T-helper 9 cell (primary cell): ENCODE measurements around the gene COX6A2.
"Not testable (repeated sequence)": the region's sequence is repeated elsewhere in the genome, so short reads cannot be mapped to it uniquely, and the experiment has no call there.

ENCODE experiments used
- DNase-seq: peaks from one replicate; pipeline ENCODE4 v3.0.0-alpha.2; 2020

The COX6A2 gene

GRCh38 chr16:31436221-31437045 is 8.3 kb upstream of the COX6A2 start:
- no peak for DNase-seq

GRCh38 chr16:31435341-31436220 is 7.4 kb upstream of the COX6A2 start:
- no peak for DNase-seq

- DNase-seq = no peak
These were observed 2.4 kb upstream of the COX6A2 start for GRCh38 chr16:31430380-31431052.

- no peak for DNase-seq
These were observed 1.6 kb upstream of the COX6A2 start for GRCh38 chr16:31429796-31430195.

- DNase-seq = no peak
These were observed 1.2 kb upstream of the COX6A2 start for GRCh38 chr16:31429314-31429713.

- DNase-seq = no peak
These were observed 583 bp upstream of the COX6A2 start for GRCh38 chr16:31428638-31429247.

- DNase-seq = peak; percentile 31
These were observed 500 bp downstream of the COX6A2 start for GRCh38 chr16:31427441-31428278.

- no peak for DNase-seq
These were observed 4.4 kb downstream of the COX6A2 start for GRCh38 chr16:31423801-31424200.

- DNase-seq = no peak
These were observed 4.9 kb downstream of the COX6A2 start for GRCh38 chr16:31423241-31423640.

GRCh38 chr16:31421587-31421986 is 6.6 kb downstream of the COX6A2 start:
- DNase-seq = no peak

- DNase-seq = no peak
These were observed 8.1 kb downstream of the COX6A2 start for GRCh38 chr16:31420037-31420436.

- no peak for DNase-seq
These were observed 10.2 kb downstream of the COX6A2 start for GRCh38 chr16:31417916-31418315.

GRCh38 chr16:31417036-31417435 is 11.1 kb downstream of the COX6A2 start:
- not testable (repeated sequence) for DNase-seq

- DNase-seq = no peak
These were observed 11.8 kb downstream of the COX6A2 start for GRCh38 chr16:31416371-31416770.

GRCh38 chr16:31414706-31415105 is 13.5 kb downstream of the COX6A2 start:
- no peak for DNase-seq

GRCh38 chr16:31413943-31414342 is 14.2 kb downstream of the COX6A2 start:
- DNase-seq = no peak

- no peak for DNase-seq
These were observed 14.8 kb downstream of the COX6A2 start for GRCh38 chr16:31413381-31413780.

- no peak for DNase-seq
These were observed 15.4 kb downstream of the COX6A2 start for GRCh38 chr16:31412750-31413149.

GRCh38 chr16:31411024-31411844 is 16.9 kb downstream of the COX6A2 start:
- DNase-seq = no peak

- DNase-seq = no peak
These were observed 18.1 kb downstream of the COX6A2 start for GRCh38 chr16:31410082-31410481.

- no peak for DNase-seq
These were observed 18.7 kb downstream of the COX6A2 start for GRCh38 chr16:31409433-31409832.
